Esophagus muscularis mucosa (tissue), 4 donors: ENCODE measurements around the gene HADH. TPM values are rescaled to one million over a fixed set of nuclear protein-coding genes. Genes with fewer than 3 reads are reported as not detected.

ENCODE experiments used
- DNase-seq: peaks from one replicate; pipeline ENCODE4 v3.0.0-alpha.2; 2017; ENCODE audit errors: extremely low spot score
- H3K27ac ChIP-seq, 4 donors: fragments of 200-600 bp; sonication (generic); replicated peaks in 1 of 4; 1 replicate in 3 of 4; 2 replicates in 1 of 4; pipeline ENCODE4 v1.5.1; 2016 to 2019; ENCODE audit warnings: mild to moderate bottlenecking in 1 of 4
- H3K27me3 ChIP-seq, 4 donors: fragments of 200-600 bp; sonication (generic); one replicate each; pipeline versions ENCODE4 v1.5.1 to v1.6.0; 2016 to 2019
- H3K36me3 ChIP-seq, 4 donors: fragments of 200-600 bp; sonication (generic); one replicate each; pipeline ENCODE4 v1.5.1; 2016 to 2019
- H3K4me1 ChIP-seq, 4 donors: fragments of 200-600 bp; sonication (generic); one replicate each; pipeline ENCODE4 v1.5.1; 2016 to 2019
- H3K4me3 ChIP-seq, 4 donors: fragments of 200-600 bp; sonication (generic); 1 replicate in 2 of 4; 2 replicates in 2 of 4; pipeline ENCODE4 v1.5.1; 2016 to 2019; ENCODE audit warnings: mild to moderate bottlenecking in 4 of 4, moderate library complexity in 1 of 4
- H3K9me3 ChIP-seq, 4 donors: fragments of 200-600 bp; sonication (generic); 1 replicate in 3 of 4; 2 replicates in 1 of 4; pipeline ENCODE4 v1.5.1; 2016 to 2019
- CTCF ChIP-seq, 3 experiments: fragments of 200-600 bp in 2 of 3; fragments of 450-650 bp in 1 of 3; sonication (generic) in 2 of 3; IDR thresholded peaks; one replicate each; pipeline ENCODE4 v1.5.1; 2017 to 2019; ENCODE audit warnings: antibody characterized with exemption in 3 of 3, mild to moderate bottlenecking in 2 of 3, moderate library complexity in 1 of 3
- EP300 ChIP-seq: sonication (generic); formaldehyde crosslinking; IDR thresholded peaks from one replicate; pipeline ENCODE4 v1.6.1; 2017; ENCODE audit warnings: antibody characterized with exemption
- POLR2A ChIP-seq: fragments of 450-650 bp; IDR thresholded peaks from one replicate; pipeline ENCODE4 v1.6.1; 2017; ENCODE audit warnings: antibody characterized with exemption, moderate library complexity, mild to moderate bottlenecking, low read depth
- POLR2AphosphoS5 ChIP-seq, 2 donors: sonication (generic); formaldehyde crosslinking; IDR thresholded peaks; one replicate each; pipeline ENCODE4 v1.6.1; 2017; ENCODE audit warnings: antibody characterized with exemption in 2 of 2
- WGBS: methylation state at CpG from one replicate; pipeline ENCODE4 v1.1.5; 2018; 5-methylcytosine and 5-hydroxymethylcytosine counted together
- intact Hi-C: fragments of 100-400 bp; cut with DNase I; formaldehyde crosslinking; loops from one replicate; pipeline ENCODE4 v1.15.1; 2023
- total RNA-seq, 4 donors: library from RNA; depleted of rRNA; stranded (reverse); fragments of >200 nt; gene quantifications; one replicate each; pipeline versions ENCODE4 v1.1.0 to v1.2.1, GENCODE V29; 2016

HADH gene
- total RNA-seq, 4 donors from 2014 or later = 60.8 to 176 (median 108) TPM

DNA sequence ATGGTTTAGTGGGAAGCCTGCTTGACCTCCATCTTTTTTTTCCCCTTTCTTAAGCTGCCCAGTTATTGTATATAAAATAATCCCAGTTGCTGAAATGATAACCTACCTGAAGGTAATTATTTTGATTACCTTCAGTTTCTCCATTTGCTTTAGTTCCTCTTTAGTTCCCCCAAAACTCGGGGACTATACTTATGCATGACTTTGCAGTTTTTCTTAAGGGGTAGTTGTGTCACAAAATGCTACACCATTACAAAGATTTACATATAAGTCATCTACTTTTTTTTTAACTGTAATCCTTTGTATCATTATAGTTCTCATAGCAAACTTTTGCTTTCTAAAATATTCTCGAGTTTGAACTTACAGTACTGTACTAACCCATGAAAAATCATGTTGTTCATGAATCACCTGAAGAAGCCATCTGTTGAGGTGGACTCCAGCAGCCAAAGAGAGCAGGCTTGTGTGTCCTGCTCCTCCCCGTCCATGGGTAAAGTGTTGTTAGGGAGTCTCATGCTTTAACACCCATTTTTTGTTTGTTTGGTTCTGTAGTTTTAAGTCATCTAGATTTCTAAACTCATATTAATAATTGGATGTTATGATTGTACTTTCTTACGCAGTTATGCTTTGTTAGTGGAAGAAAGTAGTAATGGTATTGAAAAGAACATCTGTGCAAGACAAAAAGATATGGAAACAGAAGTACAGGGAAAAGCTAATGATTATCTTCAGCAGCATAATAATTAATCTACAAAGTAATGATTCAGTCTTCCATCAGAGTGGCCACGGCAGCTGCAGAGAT is 34.6 kb downstream of the HADH start:
- H3K4me3 ChIP-seq = no peak overlapping the region
- TF ChIP-seq CTCF (IDR thresholded peaks at IDR 0.05) (no peak), POLR2AphosphoS5 (IDR thresholded peaks at IDR 0.05) (no peak), EP300 (no peak), POLR2A (no peak)
- intact Hi-C loops = no loop called here
- H3K4me1 ChIP-seq = no peaks in the 10 kb centered on the region
- H3K27ac ChIP-seq = no peak overlapping the region
- H3K27me3 ChIP-seq = no peaks in the 10 kb centered on the region
- no peaks in the 10 kb centered on the region for H3K9me3 ChIP-seq
- H3K36me3 ChIP-seq = peaks cover 65 to 100% (median 95%) of the 10 kb centered on the region in 4 donors
- WGBS = 88% methylated on average over 5 of the region's 5 CpGs
- no peak for DNase-seq

GRCh38 chr4:108024878-108025165 is 35.1 kb downstream of the HADH start:
- intact Hi-C loops = no loop called here
- H3K4me3 ChIP-seq = no peak overlapping the region
- peaks cover 60 to 100% (median 95%) of the 10 kb centered on the region in 4 donors for H3K36me3 ChIP-seq
- TF ChIP-seq CTCF (IDR thresholded peaks at IDR 0.05) (no peak), EP300 (no peak), POLR2A (no peak), POLR2AphosphoS5 (IDR thresholded peaks at IDR 0.05) (no peak)
- H3K9me3 ChIP-seq = no peaks in the 10 kb centered on the region
- no peaks in the 10 kb centered on the region for H3K4me1 ChIP-seq
- no peak for DNase-seq
- no peak overlapping the region for H3K27ac ChIP-seq
- H3K27me3 ChIP-seq = no peaks in the 10 kb centered on the region

DNA sequence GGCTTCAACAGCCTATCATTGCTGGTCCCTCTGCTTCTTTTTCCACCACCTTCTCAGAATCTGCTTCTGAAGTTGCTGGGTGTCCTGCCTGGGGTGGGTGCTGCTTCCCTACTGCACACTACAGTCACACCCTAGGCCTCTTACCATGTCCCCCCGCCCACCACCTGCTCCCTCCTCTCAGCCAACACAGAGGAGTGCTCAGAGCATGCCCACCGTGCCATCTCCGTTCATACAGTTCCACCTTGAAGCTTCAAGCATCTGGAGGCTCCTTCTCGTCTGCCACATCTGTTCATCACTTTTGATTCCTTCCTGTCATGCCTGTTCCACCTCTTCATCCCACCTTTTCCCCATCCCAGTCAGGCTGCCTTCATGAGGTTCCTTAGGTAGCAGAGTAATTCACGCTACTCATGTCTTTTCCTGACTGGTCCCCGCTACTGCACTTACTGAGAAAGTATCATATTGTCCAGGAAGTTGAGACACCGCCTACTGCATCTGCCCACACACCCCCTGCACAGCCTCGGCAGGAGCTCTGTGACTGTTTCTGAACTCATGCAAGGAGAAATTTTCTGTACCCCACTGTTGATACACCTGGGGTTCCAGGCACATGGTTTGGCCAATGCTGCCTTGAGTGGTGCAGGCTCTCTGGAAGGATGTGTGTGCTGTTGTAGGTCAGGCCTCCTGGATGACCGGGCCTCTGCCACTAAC is 39.5 kb downstream of the HADH start:
- intact Hi-C loops = no loop called here
- TF ChIP-seq EP300 = no peak
- WGBS = 94% methylated on average over 9 of the region's 9 CpGs
- H3K4me1 ChIP-seq = peaks cover 0 to 5% (median 0%) of the 10 kb centered on the region in 4 donors
- no peaks in the 10 kb centered on the region for H3K27me3 ChIP-seq
- DNase-seq = no peak
- no peak overlapping the region for H3K27ac ChIP-seq
- peaks cover 34 to 97% (median 75%) of the 10 kb centered on the region in 4 donors for H3K36me3 ChIP-seq
- no peak overlapping the region for H3K4me3 ChIP-seq
- H3K9me3 ChIP-seq = no peaks in the 10 kb centered on the region

DNA sequence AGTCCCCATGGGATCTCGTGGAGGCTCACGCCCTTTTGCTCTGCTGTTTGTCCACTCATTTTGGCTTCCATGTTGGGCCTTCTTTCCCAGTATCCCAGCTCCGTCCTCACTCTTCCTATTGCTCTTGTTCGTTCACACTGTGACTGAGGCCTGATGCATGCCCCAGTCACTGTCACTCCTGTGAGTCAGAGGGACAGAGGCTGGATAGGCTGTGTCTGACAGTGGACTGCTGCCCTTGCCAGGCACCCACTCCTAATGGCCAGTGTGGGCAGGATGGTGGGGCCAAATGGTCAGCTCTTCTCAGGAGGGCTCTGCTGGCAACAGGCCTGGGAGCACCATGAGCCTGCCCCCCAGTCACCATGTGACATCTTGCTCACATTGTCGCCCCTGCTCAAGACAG is 40.0 kb downstream of the HADH start:
- peaks cover 34 to 97% (median 75%) of the 10 kb centered on the region in 4 donors for H3K36me3 ChIP-seq
- no peak overlapping the region for H3K27ac ChIP-seq
- DNase-seq = no peak
- TF ChIP-seq POLR2A = no peak
- no peak for TF ChIP-seq POLR2AphosphoS5 (IDR thresholded peaks at IDR 0.05)
- no peak for TF ChIP-seq CTCF (IDR thresholded peaks at IDR 0.05)
- no peak for TF ChIP-seq EP300
- H3K27me3 ChIP-seq = no peaks in the 10 kb centered on the region
- peaks cover 0 to 5% (median 0%) of the 10 kb centered on the region in 4 donors for H3K4me1 ChIP-seq
- H3K4me3 ChIP-seq = no peak overlapping the region
- intact Hi-C loops = loop anchor here (5.0 kb wide), 1 partner anchor 543 kb away; no protein-coding TSS in a partner anchor
- H3K9me3 ChIP-seq = no peaks in the 10 kb centered on the region
- WGBS = 85% methylated on average over 5 of the region's 5 CpGs

DNA sequence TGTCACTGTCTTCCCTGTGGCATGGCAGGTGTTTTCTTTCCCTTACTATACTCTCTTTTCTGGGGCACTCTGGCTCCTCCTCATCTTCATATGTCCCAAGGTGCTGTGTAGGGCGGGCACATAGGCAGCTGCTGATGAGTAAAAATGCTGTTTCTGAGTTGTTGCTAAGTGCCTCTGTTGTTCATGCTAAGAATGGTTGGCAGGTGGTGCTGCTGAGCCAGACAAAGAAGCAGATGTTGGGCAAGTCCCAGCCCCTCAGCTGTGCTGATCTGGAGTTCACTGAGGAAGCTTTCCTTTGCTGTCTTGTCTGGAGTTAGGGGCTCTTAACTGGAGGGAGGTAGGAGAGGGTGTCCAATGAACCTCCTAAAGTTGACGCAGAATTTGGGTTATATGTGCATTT is 40.6 kb downstream of the HADH start:
- intact Hi-C loops = loop anchor here (5.0 kb wide), 1 partner anchor 542 kb away; no protein-coding TSS in a partner anchor
- WGBS = 75% methylated on average over 2 of the region's 2 CpGs
- Histone ChIP-seq H3K27me3 (no peaks in the 10 kb centered on the region), H3K27ac (no peak overlapping the region), H3K9me3 (no peaks in the 10 kb centered on the region), H3K4me1 (peaks cover 0 to 5% (median 0%) of the 10 kb centered on the region in 4 donors), H3K36me3 (peaks cover 35 to 97% (median 72%) of the 10 kb centered on the region in 4 donors), H3K4me3 (no peak overlapping the region)
- DNase-seq = no peak
- TF ChIP-seq POLR2A (no peak), CTCF (IDR thresholded peaks at IDR 0.05) (peak in 2 of 3 experiments; percentile 12 to 18), EP300 (no peak), POLR2AphosphoS5 (IDR thresholded peaks at IDR 0.05) (no peak)
